Colon (tissue), 2 donors: ENCODE measurements around the gene LTK.
"Not testable (repeated sequence)": the region's sequence is repeated elsewhere in the genome, so short reads cannot be mapped to it uniquely, and the experiment has no call there.

Experiments used
- FAIRE-seq: peaks from 2 replicates; lab custom pipeline; 2012; peaks lifted over from hg19 to GRCh38; lab: Jason Lieb, UNC
- donor health status: control.
- donor health status: control.

The LTK gene

GRCh38 chr15:41474941-41475340, 38.7 kb downstream of the LTK start:
- no peak for FAIRE-seq

- no peak for FAIRE-seq
Measured at GRCh38 chr15:41474436-41474835, 39.2 kb downstream of the LTK start.

GRCh38 chr15:41473418-41473817, 40.2 kb downstream of the LTK start:
- FAIRE-seq: no peak

- not testable (repeated sequence) for FAIRE-seq
Measured at GRCh38 chr15:41469644-41470043, 44.0 kb downstream of the LTK start.

- FAIRE-seq: no peak
Measured at GRCh38 chr15:41466711-41467110, 46.9 kb downstream of the LTK start.

- FAIRE-seq: no peak
Measured at GRCh38 chr15:41465822-41466421, 47.7 kb downstream of the LTK start.

- FAIRE-seq: no peak
Measured at GRCh38 chr15:41464889-41465580, 48.6 kb downstream of the LTK start.

- FAIRE-seq: no peak
Measured at GRCh38 chr15:41462084-41462795, 51.4 kb downstream of the LTK start.
